GM12872 (cell line): Measurements from ENCODE around the gene GMEB2.

Experiments
- CTCF ChIP-seq: IDR thresholded peaks from 3 replicates; pipeline ENCODE4 v1.5.1; 2011; ENCODE audit warnings: low read depth, mild to moderate bottlenecking, low read length, moderate library complexity; ENCODE audit not compliant: insufficient read depth

Gene GMEB2

GRCh38 chr20:63560333-63560805 lies 66.5 kb downstream of the GMEB2 start:
- no peak for TF ChIP-seq CTCF

- TF ChIP-seq CTCF: no peak
Measured at GRCh38 chr20:63558804-63559484, 68.0 kb downstream of the GMEB2 start.

- no peak for TF ChIP-seq CTCF
Measured at GRCh38 chr20:63557481-63557891, 69.4 kb downstream of the GMEB2 start.

DNA sequence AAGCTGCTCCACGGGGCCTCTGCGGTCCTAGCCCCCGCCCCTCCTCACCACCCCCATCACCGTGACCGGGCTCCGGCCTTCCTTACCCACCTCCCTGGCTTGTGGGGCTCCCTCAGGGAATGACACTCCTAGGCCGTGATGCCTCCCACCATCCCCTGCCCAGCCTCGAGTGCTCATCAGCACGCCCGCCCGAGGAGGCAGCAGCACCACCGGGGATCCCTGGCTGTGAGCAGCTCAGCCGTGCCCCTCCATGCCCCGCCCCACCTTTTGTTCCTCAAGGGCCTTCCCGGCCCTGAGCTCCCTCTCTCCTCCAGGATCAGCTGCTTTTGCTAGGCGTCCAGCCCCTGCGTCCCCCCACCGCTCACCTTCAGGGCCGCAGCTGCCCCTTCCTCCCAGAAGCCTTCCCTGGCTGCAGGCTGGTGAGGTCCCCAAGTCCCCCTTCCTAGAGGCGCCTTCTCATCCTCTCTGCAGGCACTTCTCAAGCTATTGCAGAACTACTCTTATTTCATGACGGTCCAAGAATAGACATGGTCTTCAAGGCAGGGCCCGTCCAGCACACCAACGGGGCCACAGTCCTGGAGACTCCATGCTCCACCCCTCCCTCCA lies 69.9 kb downstream of the GMEB2 start:
- no peak for TF ChIP-seq CTCF

DNA sequence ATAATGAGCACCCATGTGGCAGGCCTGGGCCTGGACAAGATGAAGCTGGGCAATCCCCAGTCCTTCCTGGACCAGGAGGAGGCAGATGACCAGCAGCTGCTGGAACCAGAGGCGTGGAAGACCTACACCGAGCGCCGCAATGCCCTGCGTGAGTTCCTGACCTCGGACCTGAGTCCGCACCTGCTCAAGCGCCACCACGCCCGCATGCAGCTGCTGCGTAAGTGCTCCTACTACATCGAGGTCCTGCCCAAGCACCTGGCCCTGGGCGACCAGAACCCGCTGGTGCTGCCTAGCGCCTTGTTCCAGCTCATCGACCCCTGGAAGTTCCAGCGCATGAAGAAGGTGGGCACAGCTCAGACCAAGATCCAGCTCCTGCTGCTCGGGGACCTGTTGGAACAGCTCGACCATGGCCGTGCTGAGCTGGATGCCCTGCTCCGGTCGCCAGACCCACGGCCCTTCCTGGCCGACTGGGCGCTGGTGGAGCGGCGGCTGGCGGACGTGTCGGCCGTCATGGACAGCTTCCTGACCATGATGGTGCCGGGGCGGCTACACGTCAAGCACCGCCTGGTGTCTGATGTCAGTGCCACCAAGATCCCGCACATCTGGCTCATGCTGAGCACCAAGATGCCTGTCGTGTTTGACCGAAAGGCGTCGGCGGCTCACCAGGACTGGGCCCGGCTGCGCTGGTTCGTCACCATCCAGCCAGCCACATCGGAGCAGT lies 71.1 kb downstream of the GMEB2 start:
- no peak for TF ChIP-seq CTCF

GRCh38 chr20:63554361-63555278 lies 72.3 kb downstream of the GMEB2 start:
- no peak for TF ChIP-seq CTCF
